Stimulated activated CD8-positive, alpha-beta memory T cell treated with anti-CD3 and anti-CD28 coated beads, Interleukin-2, amount 100 ng/mL, for 1 hour (primary cell): Measurements from ENCODE around the gene TIGAR.

Source experiments
- DNase-seq, 2 donors: peaks; one replicate each; pipeline ENCODE4 v3.0.0-alpha.2; 2020; ENCODE audit warnings: low read depth in 2 of 2

TIGAR gene

DNA sequence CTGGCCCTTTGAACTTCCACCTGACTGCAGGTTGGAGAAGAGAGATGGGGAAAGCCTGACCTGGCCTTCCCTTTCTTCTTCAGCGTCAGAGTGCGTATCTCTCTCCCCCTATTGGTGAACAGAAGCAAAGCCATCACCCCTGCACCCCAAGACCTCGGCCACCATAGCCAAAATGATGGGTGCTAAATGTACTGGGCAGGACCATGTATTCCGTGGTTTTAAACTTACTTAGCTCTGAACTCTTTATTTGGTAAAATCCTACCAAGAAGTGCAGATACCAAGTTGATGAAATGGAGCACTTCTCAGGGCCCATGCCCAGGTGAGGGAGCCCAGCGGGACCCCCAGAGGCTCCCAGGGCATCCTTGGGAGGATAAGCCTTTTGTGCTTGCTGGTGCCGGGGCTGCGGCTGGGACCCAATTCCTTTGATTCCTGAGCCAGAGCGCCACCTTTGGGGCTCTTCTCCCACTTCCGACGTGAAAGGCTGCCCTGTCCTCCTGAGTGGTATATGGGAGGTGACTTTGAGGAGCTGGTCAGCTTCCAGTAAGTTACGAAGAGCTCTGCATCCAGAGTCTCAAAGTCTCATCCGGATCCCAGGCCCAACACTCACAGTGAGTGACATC is 38.0 kb upstream of the TIGAR start:
- DNase-seq: no peak

DNA sequence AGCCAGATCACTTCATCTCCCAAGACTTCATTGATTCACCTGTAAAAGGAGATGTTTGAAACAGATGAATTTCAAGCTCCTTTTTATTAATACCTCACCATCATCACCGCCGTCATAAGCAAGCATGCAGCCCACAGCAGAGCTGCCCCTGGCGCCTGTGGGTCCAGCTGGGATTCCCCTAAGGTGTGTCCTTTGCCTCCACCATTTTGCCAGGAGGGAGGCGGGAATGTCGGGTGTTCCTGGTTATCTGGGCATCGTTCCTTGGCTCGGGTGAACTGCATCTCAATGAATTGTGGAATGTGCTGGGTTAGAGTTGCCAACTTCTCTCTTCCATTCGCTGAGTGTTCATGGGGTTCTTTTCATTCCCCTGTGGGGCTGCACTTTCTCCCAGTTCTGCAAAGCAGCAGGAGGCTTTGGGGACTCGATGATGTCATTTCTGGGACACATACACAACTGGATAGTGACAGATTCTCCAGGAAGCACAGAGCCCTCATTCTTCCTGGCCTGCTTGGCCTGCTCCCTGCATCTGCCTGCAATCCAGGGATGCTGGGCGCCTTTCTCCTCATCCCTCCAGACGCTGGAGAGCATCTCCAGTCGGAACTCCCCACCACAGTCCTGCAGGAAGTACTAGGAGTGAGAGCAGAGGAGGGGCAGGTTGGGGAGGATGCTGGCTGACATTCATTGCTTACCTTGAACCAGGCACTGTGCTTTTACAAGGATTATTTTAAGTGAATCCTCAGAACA is 37.3 kb upstream of the TIGAR start:
- no peak for DNase-seq

DNA sequence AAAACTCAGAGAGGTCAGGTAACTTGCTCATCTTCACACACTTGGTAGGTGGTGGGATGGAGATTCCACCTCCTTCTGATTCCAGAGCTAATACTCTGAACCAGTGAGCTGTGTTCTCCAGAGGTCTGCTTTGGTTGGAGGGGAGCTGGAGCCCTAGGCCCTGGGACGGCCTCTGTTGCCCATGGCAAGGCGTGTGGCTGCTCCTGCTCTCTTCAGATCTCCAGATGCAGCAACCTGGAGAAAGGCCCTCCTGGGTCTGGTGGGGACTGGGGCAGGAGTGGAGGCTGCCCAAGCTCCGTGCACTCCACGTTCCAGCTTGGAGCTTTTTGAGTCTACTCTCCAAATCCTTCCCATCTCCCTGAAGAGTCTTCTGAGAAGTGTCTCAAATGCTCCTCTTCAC is 36.7 kb upstream of the TIGAR start:
- no peak for DNase-seq

DNA sequence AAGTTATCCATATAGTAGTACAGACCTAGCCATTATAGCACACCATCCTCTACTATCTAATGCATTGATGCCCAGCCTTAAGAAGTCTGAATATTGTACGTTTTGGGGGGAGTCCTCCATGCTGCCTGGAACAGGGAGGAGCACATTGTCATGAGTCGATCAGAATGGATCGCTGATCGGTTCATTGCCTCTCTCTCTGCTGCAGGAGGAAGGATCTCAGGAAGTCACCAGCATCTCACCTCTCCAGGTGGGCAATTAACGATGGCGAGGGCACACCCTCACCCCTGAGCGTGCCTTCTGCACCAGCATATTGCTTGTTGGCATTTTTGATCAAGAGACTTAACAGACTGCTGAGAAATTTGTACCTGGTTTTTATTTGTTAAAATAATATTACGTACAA is 35.9 kb upstream of the TIGAR start:
- no peak for DNase-seq

DNA sequence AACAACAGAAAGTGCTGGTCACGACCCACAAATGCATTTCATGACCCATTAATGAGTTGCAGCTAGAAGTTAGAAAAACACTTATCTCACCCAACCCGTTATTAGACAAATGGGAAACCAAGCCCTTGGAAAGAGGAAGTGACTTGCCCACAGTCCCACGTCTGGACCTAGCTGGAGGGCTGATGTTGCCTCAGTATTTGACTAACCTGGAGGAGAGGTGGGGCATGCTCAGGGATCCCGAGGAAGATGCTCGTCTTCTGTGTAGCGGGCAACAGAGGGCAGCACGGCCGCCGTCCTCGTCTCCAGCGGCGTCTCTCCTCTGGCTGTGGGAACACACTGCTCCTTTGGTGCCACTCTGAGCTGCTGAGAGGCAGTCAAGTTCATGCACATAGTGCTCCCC is 34.8 kb upstream of the TIGAR start:
- DNase-seq: no peak

DNA sequence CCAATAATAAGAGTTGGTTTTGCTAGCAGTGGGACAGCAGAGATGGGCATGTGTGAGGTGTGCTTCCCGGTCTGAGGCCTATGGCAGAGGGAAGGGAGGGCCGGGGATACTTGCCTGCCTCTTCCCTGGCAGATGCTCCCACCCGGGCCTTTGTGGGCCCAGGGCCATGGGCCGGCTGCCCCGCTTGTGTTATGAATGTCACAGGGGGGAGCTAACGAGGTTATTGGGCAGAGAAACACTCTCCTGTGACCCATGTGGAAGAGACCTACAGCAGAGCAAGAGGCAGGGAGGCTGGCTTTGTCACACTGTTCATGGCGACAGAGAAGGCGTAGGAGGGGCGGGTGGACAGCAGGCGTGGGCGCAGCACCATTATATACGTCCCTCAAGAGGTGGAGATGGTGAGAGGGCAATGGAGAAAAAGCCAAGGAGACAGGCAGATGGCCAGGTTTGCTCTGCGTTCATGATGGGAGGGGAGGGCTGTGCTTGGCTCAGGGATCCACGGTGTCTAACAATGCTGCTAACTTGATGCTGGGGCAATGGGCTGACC is 34.2 kb upstream of the TIGAR start:
- DNase-seq: no peak

DNA sequence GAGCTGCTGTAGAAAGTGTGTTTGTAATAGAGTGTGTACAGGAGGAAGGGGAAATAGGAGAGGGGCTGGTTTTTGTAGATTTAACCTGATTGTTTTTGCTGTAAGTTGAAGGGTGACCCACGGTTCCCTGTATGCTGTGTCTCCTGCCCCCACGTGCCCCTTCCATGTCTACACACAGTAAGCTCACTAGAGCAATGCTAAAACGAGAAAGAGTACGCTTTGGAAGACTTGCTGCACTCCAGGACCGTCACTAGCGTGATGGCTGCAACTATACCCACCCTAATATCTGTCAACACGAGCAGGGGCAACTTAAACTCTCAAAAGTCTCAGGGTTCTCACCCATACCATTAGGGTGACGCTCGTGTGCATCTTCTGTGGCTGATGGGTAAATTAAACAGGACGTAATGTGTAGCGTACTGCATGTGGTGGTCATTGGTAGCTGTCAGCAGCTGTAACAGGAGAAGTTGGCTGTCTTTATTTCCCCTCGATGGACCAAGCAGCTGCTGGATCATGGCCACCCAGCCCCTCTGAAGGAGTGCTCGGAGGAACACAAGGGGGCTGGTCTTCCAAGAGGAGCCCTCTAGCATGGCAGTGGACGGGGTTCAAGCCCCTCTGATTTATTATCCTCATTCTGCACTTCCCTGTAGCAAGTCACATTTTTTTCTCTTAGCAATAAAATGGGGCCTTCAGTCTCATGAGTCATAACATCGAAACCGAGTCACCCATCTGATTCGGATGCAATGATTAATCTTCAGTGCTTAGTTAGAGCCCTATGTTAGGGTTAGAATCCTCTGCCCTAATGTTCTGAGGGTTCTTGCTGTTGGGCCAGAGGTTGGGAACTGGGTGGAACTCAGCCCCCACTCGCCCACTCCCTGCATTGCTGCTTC is 33.4 kb upstream of the TIGAR start:
- DNase-seq: no peak

DNA sequence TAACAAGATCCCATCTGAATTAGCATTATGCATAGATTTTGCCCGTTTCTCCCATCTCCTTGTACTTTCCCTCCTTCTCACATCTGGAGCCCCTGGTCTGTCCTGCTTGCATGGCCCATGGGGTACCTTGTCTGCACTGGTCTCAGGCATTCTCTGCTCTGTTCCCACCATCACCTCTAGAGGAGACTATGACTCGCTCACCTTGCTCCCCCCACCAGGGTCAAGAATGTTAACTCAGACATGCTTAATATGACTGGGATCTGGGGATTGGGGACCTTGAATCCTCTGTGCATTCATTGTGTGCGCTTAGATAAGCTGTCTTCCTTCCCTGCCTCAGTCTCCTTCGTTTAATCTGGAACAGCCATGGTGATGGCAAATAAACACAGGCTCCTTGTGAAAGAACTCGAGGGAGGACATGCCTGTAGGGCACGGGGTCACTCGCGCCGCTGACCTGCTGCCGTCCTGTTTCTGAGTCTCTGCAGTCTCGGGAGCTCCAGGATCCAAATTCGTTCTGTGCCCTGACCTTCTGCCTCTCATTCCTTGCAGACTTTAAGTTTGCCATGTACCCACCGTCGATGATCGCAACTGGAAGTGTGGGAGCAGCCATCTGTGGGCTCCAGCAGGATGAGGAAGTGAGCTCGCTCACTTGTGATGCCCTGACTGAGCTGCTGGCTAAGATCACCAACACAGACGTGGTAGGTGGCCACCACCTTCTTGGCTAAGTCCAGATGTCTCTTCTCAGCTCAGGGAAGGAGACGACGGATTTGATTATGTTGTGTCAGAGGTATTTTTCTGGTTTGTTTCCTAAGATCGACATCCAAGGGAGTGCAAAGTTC is 32.5 kb upstream of the TIGAR start:
- no peak for DNase-seq

DNA sequence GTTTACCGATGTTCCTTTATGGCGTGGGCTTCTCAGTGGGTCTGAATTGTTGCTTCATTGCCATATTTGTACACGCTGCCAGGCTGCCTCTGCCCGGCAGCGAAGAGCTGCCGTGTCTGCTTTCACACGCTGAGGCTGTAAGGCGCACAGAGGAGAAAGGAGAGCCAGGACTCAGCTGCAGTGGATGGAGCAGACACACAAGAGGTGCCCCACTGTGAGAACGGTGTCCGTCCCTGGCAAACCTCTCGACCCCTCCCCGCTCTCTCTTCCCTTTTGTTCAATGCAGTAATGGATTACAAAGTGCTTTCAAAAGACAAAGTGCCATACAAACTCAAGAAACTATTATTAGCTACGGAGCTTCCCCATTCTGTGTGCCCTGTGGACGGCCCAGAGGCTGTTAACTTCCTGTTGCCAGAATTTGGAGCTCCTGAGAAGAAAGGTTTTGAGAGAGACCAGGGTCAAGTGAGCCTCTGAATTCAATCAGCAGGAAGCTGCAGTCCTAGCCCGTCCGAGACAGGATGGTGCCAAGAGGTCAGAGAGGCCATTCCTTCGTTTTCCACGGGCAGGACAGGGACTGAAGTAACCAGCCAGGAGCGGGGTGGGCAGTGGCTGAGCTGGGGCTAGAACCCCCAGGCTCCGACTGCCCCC is 31.7 kb upstream of the TIGAR start:
- DNase-seq: no peak

DNA sequence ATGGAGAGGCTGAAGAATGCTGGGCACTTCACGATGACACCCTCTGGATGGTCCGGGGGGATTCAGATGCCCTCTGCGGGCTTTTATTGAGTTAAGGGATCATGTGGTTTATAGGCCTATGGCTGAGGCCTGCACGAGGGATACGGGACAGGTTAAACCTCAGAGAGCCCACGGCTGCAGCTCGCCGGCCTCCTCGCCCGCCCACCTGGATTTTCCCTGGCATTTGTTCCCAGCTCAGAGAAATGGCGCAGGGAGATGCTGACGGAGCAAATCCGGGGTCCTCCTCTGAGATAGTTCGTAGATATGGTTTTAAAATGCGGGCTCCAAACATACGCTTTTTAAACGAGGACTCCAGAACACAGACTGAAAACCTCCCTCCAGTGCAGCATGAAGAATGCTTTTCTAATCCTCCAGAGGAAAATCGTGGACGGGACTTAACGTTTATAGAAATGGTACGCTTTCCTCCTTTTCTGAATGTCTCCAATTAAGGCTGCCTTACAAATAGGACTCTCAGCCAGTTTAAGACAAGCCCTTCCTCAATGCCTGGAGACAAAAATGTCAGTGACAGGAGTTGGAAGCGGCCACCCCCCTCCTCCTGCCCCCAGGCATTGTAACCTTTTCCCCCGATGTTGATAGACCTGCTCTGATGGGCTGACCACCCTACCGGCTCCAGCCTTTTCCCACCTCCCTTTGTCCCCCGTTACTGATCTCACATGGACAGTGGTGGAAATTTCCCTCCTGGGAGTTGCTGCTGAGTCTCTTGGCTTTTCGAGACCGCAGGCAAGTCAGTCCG is 30.8 kb upstream of the TIGAR start:
- no peak for DNase-seq

DNA sequence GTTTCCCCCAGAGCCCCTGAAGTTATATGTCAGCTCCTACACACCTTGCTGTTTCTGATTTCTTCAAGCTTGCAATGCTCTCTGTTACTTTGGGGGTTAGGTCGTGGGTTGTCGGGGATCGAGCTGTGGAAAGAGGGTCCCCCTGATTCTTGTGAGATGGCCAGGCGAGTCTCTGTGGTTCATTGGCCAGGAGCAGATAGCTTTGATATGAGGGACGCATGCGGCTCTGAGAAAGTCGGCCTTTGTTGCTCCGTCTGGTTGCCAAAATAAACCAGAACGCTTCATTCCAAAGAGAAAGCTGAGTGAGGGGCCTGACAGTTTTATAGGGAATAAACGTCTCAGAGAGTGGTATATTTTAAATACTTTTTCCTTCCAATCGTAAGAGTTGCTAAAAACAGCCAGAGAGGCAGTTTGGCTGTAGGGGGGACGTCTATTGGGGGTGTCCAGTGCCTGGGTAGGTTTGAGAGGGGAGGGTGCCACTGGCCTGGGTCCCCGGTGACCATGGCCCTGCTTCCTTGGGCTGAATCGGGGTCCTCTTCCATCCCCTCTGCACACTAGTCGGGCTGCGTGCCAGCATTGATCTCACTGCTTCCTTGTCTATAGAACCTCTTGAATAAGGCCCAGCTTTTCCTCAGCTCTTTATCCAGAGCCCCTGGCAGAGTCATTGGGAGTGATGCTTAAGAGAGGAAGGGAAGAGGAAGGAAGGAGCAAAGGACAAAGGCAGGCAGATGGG is 28.5 kb upstream of the TIGAR start:
- no peak for DNase-seq

DNA sequence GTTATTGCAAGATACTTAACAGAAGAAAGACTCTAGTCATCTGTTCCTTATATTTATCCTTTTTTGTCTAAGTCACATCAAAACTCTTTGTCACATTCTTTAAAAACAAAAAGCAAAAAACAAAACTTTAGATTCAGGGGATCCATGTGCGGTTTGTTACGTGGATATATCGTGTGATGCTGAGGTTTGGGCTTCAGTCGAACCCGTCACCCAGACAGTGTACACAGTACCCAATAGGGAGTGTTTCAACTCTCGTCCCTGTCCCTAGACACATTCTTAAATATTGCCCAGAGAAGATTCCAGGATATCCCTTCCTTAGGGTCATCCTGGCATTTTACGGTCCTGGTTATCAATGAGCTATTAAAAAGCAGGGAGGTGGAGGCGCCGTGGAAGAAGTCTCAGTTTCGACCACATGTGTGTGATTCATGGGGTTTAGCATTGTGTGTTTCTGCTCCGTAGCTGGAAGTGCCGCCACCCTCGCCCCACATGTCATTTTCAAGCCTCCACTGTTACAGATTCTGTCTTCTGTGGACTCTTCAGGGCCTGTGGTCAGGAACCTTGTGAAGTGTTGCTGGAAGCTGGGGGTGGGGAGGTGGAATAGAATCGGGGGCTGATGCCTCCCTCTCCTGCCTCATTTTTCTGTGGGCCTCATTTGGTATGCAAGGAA is 27.6 kb upstream of the TIGAR start:
- DNase-seq: no peak

DNA sequence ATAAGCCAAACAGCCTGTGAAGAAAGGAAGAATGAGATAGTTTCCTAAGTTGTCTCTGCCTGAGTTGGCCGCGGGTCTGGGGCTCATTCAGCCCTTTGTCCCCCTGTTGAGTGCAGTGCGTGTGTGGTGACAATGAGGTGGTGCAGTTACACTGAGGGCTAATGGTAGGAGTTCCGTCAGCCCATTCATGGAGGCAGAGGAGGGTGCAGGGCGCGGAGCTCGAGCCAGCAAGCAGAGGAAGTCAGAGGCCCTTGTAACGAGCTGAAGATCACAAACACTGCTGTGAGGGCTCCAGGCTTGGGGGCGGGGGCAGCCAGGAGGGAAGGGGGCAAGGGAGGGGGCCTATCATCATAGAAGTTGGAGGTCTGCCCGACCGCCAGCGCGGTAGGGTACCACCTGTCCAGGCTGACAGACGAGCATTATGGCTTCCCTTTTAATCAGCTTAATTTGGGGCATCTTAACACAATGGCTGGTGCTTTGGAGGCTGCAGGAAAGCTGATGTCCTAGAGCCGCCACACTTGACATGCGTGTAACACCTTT is 27.0 kb upstream of the TIGAR start:
- no peak for DNase-seq

DNA sequence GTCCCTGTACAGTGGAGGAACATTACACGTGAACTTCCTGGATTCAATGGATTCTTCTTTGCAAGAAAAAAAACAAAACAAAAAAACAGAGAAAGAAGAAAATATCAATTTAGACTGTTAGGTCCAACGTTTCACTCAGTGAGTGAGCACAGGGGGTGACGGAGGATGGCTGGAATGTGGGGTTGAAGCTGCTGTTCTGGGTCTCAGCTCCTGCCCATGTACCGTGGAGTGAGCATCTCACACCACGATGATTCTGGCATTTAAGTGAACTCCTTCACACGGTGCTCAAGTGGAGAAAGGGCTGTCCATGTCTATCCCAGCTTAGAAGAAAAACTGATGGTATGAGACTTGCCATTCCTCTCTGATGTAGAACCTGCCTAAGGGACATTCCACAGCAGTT is 24.3 kb upstream of the TIGAR start:
- no peak for DNase-seq

DNA sequence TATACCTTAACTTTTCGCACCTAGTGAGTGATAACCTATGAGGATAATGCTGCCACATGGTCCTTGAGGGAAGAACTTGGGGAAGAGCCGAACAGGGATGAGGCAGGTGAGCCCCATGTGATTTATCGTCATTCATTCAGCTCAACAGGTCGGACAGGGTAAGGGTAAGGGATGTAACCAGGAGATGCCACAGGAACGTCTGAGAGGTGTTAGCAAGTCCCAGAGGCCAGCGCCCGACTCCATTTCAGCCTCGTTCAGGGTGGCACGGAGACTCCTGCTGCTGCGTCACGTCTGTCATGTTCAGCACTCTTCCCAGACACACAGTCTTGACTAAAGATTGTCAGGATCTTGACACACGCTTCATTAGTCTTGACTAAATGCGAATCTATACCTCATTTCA is 23.4 kb upstream of the TIGAR start:
- no peak for DNase-seq

DNA sequence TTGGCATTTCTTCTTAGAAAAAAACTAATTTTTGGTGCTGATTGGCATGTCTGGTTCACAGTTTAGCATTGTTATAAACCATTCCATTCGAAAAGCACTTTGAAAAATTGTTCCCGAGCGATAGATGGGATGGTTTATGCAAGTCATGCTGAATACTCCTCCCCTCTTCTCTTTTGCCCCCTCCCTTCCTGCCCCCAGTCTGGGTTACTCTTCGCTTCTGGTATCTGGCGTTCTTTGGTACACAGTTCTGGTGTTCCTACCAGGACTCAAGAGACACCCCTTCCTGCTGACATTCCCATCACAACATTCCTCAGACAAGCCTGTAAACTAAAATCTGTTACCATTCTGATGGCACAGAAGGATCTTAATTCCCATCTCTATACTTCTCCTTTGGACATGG is 20.1 kb upstream of the TIGAR start:
- DNase-seq: no peak

DNA sequence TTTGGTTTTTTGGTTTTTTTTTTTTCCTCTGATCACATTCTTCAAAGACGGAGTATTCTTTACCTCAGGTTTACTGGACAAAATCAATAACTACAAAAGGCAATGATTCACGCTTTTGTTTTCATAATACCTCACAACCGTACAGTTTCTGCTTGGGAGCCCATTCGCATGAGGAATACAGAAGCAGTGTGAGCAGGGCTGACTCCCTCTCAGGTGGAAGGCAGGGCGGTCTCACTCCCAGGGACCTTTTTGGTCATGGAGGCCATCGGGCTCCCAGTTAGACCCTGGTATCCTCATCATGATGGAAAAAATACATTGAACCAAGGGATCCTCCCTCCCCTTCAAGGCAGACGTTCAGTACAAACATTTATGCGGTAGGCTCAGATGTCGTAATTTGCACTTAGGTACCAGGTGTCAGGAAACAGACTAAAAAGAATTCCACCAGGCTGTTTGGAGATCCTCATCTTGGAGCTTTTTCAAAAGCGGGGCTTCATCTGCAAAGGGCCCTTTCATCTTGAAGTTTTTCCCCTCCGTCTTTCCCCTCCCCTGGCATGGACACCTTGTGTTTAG is 19.0 kb upstream of the TIGAR start:
- DNase-seq: no peak

DNA sequence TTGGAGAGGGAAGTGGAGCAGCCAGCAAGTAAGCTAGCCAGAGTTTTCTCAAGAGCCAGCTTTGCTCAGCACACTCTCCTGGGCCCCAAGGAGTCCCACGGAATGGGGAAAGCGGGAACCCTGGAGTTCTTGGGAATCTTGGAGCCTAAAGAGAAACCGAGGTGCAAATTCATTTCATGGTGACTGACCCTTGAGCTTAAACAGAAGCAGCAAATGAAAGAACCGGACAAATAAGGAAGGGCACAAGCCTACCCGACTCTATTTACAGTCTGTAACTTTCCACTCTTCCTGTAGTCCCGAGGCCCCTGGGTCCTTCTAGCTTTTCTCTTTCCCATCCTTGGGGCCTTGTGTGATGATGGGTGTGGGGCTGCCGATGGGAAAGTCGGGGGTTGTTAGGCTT is 18.1 kb upstream of the TIGAR start:
- DNase-seq: no peak
